ENCODE measurements around the gene USP22.

DNA sequence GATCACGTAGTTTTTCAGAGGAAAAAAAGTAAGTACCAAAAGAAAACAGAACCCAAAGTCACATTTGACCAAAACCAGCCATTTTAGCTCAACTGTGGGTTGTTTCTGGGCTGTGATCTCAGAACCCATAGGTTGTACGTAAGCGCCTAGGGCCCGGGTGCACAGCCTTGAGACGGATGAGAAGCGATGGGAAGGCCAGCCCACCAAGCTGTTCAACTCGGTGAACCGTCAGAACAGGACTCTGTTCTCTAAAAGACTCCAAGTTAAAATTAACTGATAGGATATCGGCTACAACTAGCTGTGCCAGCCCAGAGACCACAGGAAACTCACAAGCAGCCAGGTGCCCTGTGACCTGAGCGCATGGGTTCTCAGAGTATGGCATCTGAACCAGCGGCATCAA, 28.3 kb downstream of the USP22 start:
- no peak for TF ChIP-seq YY1 (IDR thresholded peaks at IDR 0.05; ENCODE audit: insufficient read depth, insufficient read length)
- no peak for TF ChIP-seq ZNF274 (IDR thresholded peaks at IDR 0.05; ENCODE audit: low read depth, low read length)

Data from NT2/D1 (cell line).